GM19025 (cell line): ENCODE measurements around the gene SPIC.

Source experiments
- ATAC-seq: cut with Tn5 transposase; IDR thresholded peaks from one replicate; pipeline ENCODE4 v1.9.1; 2021; ENCODE audit warnings: mild to moderate bottlenecking, low read depth, moderate library complexity; ENCODE audit not compliant: unreplicated experiment

The SPIC gene

GRCh38 chr12:101521136-101521535 is 46.0 kb downstream of the SPIC start:
- no peak for ATAC-seq

GRCh38 chr12:101527682-101528081 is 52.5 kb downstream of the SPIC start:
- ATAC-seq, result no peak

- ATAC-seq, result no peak
Observed at GRCh38 chr12:101536069-101536674, 61.0 kb downstream of the SPIC start.
